NAMALWA (cell line): ENCODE data around the gene OR1L8.
"Not testable (repeated sequence)": the region's sequence is repeated elsewhere in the genome, so short reads cannot be mapped to it uniquely, and the experiment has no call there.

Experiments
- DNase-seq: peaks from one replicate; pipeline ENCODE4 v3.0.0-alpha.2; 2015; ENCODE audit warnings: low spot score

Gene OR1L8, protein sequence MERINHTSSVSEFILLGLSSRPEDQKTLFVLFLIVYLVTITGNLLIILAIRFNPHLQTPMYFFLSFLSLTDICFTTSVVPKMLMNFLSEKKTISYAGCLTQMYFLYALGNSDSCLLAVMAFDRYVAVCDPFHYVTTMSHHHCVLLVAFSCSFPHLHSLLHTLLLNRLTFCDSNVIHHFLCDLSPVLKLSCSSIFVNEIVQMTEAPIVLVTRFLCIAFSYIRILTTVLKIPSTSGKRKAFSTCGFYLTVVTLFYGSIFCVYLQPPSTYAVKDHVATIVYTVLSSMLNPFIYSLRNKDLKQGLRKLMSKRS

DNA sequence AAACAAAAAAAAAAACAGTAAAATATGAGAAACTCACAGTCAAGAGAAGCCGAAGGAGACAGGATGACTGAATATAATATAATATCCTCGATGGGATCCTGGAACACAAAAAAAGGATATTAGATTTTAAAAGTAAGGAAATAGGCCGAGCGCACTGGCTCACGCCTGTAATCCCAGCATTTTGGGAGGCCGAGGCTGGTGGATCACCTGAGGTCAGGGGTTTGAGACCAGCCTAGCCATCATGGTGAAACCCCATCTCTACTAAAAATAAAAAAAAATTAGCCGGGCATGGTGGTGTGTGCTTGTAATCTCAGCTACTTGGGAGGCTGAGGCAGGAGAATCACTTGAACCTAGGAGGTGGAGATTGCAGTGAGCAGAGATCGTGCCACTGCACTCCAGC, at the start of gene OR1L8:
TSS of gene OR1L8 (minus strand) at position 101 of the 400 bp plus-strand sequence. CDS start 14,907 bp downstream, outside the sequence.
- not testable (repeated sequence) for DNase-seq

DNA sequence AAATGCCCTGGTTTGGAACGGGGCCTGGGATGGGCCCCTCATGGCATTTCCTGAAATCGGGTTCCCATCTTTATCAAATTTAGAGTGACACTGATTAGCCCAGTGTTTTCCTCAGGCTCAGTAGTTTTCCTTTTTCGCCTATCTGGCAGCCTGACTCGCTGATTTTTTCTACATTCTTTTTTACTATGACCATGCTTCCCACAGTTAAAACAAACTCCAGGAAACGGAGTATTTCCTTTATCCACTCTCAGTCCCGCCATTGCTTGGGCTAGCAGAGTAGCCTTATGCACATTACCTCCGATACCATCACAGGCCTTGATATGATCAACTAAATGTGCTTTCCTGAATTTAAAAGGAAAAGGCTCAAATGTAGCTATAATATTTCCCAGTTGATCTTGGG, 36.8 kb upstream of the OR1L8 start:
- DNase-seq, result no peak

DNA sequence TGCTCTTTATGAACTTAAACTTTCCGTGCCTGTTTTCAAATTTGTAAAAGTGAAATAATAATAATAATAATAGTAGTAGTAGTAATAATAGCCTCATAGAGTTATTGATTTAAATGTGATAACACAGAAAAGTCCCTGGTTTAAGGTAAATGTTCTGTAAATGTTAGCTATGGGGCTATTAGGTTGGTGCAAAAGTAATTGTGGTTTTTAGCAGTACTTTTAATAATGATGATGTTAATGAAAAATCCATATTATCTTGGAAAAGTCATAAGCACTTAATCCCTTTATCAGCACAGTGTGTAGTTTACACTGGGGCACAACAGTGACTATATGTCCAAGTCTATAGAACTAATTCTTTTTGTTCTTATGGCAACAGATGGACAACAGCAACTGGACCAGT, 31.2 kb upstream of the OR1L8 start, which contains the start of gene OR1Q1:
TSS of gene OR1Q1 (plus strand) at position 377 of the 400 bp plus-strand sequence. CDS start at position 377, 0 bp downstream.
- DNase-seq, result no peak

DNA sequence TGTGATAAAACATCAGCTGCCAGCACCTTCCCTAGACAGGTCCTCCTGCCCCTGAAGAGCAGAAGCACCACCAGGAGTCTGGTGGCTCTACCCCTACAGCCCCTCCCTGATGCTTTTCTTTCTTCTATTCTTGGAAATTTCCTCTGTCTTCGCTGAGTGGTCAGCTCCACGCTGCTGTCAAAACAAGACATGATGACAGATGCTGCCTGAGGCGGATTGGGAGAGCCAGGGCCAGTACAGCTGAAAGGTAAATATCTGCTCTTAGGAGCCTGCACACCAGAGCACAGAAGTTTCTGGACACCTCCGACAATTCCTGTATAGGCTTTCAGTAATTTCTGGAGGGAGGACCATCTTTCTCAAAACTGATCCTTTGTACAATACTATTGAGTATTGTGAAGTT, 26.6 kb upstream of the OR1L8 start:
- DNase-seq, result no peak

DNA sequence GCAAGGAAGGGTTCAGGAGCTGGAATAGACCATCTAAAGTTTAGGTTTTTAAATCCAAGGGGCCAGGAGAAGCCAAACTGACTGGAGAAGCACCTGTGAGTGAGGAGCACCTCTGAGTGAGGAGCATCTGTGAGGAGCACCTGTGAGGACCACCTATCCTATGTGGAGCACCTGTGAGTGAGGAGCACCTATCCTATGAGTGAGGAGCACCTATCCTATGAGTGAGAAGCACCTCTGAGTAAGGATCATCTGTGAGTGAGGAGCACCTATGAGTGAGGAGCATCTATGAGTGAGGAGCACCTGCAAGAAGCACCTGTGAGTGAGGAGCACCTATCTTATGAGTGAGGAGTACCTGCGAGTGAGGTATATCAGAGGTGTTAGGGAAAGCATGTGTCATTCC, 23.4 kb upstream of the OR1L8 start:
- no peak for DNase-seq

DNA sequence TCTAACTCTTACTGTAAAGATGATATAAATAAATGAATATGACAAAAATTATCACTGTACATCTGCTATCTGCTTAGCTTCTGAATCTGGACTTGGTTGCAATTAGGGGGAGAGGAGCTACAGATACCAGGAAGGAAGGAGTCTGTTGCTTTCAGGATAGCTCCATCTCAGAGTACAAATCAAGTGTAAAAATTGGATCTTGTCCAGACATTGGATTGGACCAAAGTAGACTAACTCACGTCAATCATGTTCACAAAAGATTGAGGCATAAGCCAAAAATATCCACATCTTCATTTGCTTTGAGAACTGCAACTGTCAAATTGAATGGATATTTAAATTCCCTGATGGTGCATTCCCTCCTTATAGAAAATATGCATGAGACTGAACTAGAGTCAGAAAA, 22.5 kb upstream of the OR1L8 start:
- no peak for DNase-seq

DNA sequence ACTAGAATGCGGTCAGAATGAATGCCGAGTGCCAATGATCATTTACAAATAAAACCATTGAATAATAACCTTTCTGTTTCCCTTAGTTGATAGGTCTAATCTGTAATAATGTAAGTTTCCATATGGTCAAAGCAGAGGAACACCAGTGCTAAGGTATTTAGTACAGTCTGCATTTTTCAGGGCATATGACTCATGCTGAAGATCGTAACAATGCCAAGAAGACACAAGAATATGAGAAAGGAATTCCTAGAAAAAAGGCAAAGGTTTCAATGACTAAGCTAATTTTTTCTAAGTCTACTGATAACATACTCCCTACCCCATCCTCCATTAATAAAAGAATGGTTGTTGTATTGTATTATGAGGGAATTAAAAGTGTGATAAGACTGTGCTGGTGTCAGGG, 2.8 kb downstream of the OR1L8 start:
- DNase-seq, result no peak

DNA sequence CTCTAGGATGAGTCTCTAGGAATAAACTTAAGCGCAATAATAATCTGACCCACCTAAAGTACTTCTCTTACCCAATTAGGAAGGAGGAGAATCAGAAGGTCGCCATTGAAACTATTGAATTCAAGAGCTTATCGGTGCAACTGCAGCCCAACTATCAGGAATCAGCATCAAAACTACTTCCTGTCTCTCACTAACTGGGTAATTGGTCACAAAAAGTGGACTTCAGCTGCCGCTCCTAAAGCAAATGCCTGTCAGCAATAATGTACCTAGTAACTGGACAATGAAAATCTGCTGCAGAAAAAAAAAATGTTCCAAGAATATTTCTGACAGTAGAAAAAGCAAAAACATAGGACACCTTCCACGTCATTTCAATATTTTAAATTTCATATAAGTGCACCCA, 3.3 kb downstream of the OR1L8 start:
- no peak for DNase-seq

DNA sequence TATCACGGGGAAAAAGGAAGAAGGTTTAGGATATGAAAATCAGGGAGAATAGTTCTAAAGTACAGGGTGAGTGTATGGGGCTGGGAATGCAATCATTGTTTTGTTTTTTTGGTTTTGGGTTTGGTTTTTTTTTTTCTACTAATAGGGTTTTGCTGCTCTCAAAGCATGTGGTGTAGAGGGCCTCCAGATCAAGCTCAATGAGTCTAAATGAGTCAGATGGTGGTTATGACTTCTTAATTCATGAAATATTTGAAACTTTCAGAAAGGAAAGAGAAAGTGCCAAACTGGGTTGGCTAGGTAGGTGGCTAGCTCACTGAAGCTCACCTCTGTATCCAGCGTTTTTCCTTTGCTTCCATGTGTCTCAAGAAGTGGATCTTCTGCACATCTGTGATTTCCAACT, 10.7 kb downstream of the OR1L8 start:
- DNase-seq, result no peak

DNA sequence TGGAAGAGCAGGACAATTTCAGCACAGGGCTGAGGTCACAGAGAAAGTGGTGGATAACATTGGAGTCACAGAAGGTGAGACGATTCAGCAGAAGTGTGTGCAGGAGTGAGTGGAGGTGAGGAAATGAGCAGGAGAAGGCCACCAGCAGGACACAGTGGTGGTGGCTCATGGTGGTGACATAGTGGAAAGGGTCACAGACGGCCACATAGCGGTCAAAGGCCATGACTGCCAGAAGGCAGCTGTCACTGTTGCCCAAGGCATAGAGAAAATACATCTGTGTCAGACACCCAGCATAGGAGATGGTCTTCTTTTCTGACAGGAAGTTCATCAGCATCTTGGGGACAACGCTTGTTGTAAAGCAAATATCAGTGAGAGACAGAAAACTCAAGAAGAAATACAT, 15.3 kb downstream of the OR1L8 start:
- no peak for DNase-seq

DNA sequence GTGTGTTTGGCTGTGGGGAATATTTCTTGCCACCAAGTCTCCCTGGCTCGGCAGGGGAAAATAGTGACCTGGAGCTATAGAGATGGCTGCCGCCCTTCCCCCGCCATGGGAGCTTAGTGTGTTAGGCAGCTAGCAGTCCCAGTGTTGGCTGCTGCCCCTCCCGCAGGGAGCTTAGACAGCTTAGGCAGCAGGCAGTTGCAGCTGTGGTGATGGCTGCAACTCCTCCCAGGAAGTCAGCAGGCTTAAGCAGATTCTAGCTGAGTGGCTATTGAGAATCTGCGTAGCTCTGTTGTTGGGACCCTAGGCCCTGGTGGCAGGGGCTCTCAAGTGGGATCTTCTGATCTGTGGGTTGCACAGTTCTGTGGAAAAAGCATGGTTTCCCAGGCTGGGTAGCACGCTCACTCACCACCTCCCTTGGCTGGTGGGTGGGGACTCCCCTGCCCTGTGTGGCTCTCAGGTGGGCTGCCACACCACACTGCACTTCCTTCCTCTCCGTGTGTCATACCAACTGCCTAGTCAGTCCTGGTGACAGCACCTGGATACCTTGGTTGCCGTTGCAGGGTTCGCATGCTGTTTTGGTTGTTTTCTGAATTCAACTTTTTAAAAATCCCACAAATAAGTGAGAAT, 20.9 kb downstream of the OR1L8 start:
- no peak for DNase-seq

DNA sequence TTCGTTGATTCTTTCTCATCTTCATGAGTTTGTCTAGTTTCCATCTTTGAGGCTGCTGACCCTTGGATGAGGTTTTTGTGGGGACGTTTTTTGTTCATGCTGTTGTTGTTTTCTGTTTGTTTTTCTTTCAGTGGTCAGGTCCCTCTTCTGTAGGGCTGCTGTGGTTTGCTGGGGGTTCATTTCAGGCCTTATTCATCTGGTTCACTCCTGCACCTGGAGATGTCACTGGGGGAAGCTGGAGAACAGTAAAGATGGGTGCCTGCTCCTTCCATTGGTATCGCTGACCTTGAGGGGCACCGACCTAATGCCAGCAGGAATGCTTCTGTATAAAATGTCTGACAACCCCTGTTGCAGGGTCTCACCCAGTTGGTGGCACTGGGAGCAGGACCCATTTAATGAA, 21.7 kb downstream of the OR1L8 start:
- DNase-seq, result no peak

DNA sequence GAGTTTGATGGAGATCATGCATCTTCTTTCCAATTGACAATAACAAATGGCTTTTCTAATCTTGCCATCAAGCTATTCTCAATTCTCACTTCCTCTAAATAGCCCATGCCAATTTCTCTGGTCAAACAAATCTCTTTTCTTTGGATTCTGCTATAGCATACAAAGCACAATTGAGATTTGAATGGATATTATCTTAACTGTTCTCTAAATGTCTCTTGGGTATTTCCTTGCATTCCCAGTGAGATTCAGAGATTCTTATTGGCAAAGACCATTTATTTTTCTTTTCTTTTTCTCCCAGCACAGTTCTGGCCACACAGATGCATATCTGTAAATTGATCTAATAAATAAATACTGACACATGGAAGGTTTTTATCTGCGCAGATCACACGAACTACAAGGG, 30.4 kb downstream of the OR1L8 start, which contains the start of gene OR1N2:
TSS of gene OR1N2 (plus strand) at position 301 of the 400 bp plus-strand sequence. CDS start 100 bp downstream, outside the sequence.
- DNase-seq, result no peak

DNA sequence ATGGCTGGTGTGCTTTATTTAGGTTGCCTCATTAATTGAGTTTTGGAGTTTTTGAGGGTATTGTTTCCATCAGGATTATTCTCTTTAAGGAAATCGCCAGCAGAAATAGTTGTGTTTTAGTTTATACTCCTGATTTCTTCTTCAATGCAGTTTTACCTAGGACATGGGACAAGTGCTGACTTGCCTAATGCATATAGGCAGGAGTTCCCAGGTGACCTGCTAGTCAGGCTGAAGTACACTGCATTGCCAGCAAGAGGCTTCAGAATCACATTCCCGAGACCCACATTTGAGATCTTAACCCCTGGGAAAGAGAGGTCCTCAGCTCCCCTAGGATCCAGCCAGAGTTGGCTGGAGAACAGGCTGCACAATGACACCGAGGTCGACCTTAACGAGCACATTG, 31.8 kb downstream of the OR1L8 start:
- DNase-seq, result no peak

DNA sequence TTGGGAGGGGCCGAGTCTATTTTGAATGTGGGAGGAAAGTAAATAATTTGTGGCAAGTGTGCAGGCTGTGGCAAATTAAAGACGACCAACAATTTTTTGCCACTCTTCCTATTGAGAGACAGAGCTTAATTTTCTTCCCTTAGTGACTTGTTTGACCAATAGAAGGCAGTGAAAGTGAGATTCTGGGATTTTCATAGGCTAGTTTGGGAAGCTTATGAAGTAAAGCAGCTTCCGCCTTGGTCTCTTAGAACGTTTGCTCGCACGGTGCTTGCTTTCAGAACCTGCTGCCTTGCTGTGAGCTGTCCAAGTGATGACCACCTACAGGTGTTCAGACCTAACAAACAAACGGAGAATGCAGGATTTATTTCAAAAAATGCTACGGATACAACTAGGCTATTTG, 37.0 kb downstream of the OR1L8 start:
- DNase-seq, result no peak

DNA sequence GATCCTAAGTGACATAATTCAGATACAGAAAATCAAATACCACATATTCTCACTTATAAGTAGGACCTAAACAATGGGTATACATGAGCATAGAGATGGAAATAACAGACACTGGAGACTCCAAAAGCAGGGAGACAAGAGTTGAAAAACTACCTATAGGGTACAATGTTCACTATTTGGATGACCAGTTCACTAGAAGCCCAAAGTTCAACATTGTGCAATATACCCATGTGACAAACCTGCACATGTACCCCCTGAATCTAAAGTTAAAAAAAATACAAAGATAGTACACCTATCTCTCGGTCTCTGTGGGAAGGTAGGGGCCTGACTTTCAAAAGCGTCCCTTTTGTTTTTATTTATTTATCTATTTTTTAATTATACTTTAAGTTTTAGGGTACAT, 44.4 kb downstream of the OR1L8 start:
- no peak for DNase-seq

DNA sequence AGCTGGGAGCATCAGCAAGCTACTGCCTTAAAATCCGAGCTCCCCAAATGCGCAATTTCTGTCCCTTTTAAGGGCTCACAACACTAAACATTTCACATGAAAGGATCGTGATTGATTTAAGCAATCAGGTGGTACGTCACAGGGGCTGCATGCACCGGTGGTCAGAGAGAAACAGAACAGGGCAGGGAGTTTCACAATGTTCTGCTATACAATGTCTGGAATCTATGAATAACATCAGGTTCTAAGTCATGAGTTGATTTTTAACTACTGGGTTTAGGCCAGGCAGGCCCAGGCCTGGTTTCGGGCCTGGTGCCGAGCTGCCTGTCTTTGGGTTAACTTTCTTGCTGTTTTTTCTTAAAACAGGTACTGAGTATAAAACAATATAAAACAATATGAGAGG, 46.1 kb downstream of the OR1L8 start:
- not testable (repeated sequence) for DNase-seq

DNA sequence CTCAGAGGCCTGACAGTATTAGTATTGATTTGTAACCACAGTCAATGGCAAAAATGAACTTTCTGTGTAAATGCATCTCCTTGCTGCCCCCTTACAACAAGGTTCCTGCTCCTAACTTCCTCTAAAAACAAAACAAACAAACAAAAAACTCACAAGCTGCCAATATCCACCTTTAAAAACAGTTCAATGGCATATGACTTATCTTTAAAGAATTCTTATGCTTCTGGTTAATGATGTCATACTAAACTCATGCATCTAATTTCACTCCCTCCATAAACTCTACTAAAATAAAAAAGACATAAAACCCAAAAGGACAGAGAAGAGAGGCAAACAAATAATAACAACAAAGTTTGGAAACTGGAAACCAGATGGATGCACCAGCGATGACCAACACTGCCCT, 47.0 kb downstream of the OR1L8 start:
- no peak for DNase-seq

DNA sequence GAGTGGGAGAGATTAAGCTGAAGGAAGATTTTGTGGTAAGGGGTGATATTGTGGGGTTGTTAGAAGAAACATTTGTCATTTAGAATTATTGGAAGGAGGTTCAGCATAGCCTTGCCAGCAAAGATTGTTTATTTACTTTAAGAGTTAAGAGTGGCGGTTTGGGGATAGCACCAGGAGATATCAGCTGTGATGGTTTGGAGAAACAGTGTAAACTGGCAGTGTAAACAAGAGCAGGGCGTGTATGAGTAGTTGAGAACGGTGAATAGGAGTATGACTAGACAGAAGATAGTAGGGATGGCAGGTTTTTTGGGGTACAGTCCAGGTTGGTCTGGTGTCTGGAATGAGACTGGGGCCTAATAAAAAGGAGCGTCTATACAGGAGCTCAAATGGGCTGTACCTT, 52.0 kb downstream of the OR1L8 start:
- not testable (repeated sequence) for DNase-seq

DNA sequence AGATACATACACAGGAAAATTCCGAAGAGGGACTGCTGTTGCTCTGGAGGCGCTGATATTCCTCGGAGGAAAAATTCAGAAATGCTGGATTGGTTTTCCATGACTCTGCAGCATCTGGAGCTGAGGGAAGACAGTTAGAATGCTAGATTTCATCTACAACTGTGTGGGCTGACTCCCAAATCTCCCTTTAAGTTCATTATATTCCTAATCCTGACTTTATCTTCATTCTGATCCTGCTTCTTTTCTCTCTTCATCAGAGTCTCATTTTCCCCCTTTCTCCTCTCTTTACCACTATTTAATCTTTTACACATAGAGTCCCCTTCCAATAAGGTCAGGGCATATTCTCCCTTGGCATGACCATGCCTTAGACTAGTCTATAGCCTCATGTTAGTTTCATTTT, 56.0 kb downstream of the OR1L8 start, which contains the start of gene OR1N1:
TSS of gene OR1N1 (minus strand) at position 101 of the 400 bp plus-strand sequence. CDS start at position 101, 0 bp downstream.
- no peak for DNase-seq

DNA sequence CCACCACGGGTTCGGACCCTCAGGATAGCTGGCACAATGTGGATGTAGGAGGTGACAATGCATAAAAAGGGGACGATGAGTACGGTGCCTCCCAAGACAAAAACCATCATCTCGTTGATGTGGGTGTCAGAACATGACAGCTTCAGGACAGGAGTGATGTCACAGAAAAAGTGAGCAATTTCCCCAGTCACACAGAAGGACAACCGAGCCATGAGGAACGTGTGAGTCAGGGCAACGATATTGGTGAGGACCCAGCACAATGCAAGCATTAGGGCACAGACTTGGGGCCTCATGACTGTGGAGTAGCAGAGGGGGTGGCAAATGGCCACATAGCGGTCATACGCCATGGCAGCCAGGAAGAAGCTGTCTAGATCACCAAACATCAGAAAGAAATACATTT, 56.6 kb downstream of the OR1L8 start:
- DNase-seq, result no peak

DNA sequence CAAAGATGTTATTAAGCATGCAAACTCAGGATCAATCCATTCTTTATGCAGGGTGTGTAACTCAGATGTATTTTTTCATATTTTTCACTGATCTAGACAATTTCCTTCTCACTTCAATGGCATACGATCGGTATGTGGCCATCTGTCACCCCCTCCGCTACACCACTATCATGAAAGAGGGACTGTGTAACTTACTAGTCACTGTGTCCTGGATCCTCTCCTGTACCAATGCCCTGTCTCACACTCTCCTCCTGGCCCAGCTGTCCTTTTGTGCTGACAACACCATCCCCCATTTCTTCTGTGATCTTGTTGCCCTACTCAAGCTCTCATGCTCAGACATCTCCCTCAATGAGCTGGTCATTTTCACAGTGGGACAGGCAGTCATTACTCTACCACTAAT, 63.8 kb downstream of the OR1L8 start:
- no peak for DNase-seq

DNA sequence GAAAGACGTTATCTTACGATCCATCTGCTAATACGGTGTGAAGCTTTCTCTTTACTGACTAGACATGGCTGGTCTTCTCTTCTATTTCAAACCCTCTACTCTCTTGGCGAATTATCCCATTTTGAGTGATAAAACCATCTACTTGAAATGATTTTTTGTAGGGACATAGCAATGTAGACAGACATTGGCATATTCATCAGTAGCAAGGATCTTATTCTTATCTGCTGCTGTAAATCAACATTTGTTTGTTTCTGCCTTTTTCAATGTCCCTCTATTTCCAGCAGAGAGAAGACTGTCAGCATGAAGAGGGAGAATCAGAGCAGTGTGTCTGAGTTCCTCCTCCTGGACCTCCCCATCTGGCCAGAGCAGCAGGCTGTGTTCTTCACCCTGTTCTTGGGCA, 64.3 kb downstream of the OR1L8 start, which contains the start of gene OR1J4:
TSS of gene OR1J4 (plus strand) at position 301 of the 400 bp plus-strand sequence. CDS start at position 301, 0 bp downstream.
- no peak for DNase-seq
